Peyer's patch (tissue), 4 donors: ENCODE measurements around the gene QPCTL. TPM values are rescaled to one million over a fixed set of nuclear protein-coding genes. Genes with fewer than 3 reads are reported as not detected.
"Not testable (repeated sequence)": the region's sequence is repeated elsewhere in the genome, so short reads cannot be mapped to it uniquely, and the experiment has no call there.

Experiments used
- DNase-seq, 3 donors: peaks; one replicate each; pipeline ENCODE4 v3.0.0-alpha.2; 2017 to 2019
- H3K27ac ChIP-seq, 4 donors: fragments of 200-600 bp; sonication (generic); one replicate each; pipeline ENCODE4 v1.5.1; 2016 to 2019
- H3K27me3 ChIP-seq, 2 donors: fragments of 200-600 bp; sonication (generic); one replicate each; pipeline ENCODE4 v1.5.1; 2019
- H3K36me3 ChIP-seq, 3 donors: fragments of 200-600 bp; sonication (generic); one replicate each; pipeline ENCODE4 v1.5.1; 2016 to 2019
- H3K4me1 ChIP-seq, 4 donors: fragments of 200-600 bp; sonication (generic); one replicate each; pipeline ENCODE4 v1.5.1; 2016 to 2019
- H3K4me3 ChIP-seq, 4 donors: fragments of 200-600 bp; sonication (generic); 1 replicate in 3 of 4; 2 replicates in 1 of 4; pipeline ENCODE4 v1.5.1; 2016 to 2019; ENCODE audit warnings: mild to moderate bottlenecking in 1 of 4
- H3K9me3 ChIP-seq, 4 donors: fragments of 200-600 bp; sonication (generic); one replicate each; pipeline ENCODE4 v1.5.1; 2016 to 2019; ENCODE audit warnings: mild to moderate bottlenecking in 1 of 4
- CTCF ChIP-seq, 6 experiments: fragments of 450-650 bp in 4 of 6; fragments of 200-600 bp in 2 of 6; sonication (generic) in 1 of 6; IDR thresholded peaks; one replicate each; pipeline ENCODE4 v1.5.1; 2017 to 2019; ENCODE audit warnings: antibody characterized with exemption in 6 of 6, mild to moderate bottlenecking in 3 of 6, moderate library complexity in 1 of 6
- POLR2A ChIP-seq, 2 donors: fragments of 450-650 bp; IDR thresholded peaks; one replicate each; pipeline ENCODE4 v1.5.1; 2017; ENCODE audit warnings: antibody characterized with exemption in 2 of 2, mild to moderate bottlenecking in 2 of 2, moderate library complexity in 2 of 2
- small RNA-seq, 2 donors: library from RNA; depleted of rRNA; stranded (forward); fragments of <200 nt; gene quantifications; one replicate each; pipeline ENCODE3, GENCODE V24; 2016
- total RNA-seq, 4 donors: library from RNA; depleted of rRNA; stranded (reverse); fragments of >200 nt; gene quantifications; one replicate each; pipeline ENCODE4 v1.1.0, GENCODE V29; 2016

Gene QPCTL
- total RNA-seq, 4 donors from 2014 or later = 6.1 to 11.6 (median 7.4) TPM

GRCh38 chr19:45746866-45747265, 54.4 kb downstream of the QPCTL start:
- Histone ChIP-seq H3K4me1 (no peaks in the 10 kb centered on the region), H3K27me3 (no peaks in the 10 kb centered on the region), H3K36me3 (no peaks in the 10 kb centered on the region), H3K4me3 (no peak overlapping the region), H3K27ac (no peak overlapping the region), H3K9me3 (no peaks in the 10 kb centered on the region)
- TF ChIP-seq POLR2A (IDR thresholded peaks at IDR 0.05) (no peak), CTCF (IDR thresholded peaks at IDR 0.05) (no peak)
- no peak for DNase-seq

GRCh38 chr19:45747513-45747912, 55.0 kb downstream of the QPCTL start:
- Histone ChIP-seq H3K9me3 (no peaks in the 10 kb centered on the region), H3K27me3 (no peaks in the 10 kb centered on the region), H3K4me1 (no peaks in the 10 kb centered on the region), H3K36me3 (no peaks in the 10 kb centered on the region), H3K27ac (no peak overlapping the region), H3K4me3 (no peak overlapping the region)
- DNase-seq = no peak
- no peak for TF ChIP-seq POLR2A (IDR thresholded peaks at IDR 0.05)
- no peak for TF ChIP-seq CTCF (IDR thresholded peaks at IDR 0.05)

- not testable (repeated sequence) for DNase-seq, H3K27ac ChIP-seq, H3K4me1 ChIP-seq, H3K27me3 ChIP-seq, H3K4me3 ChIP-seq, H3K36me3 ChIP-seq, H3K9me3 ChIP-seq
These were observed 59.0 kb downstream of the QPCTL start for GRCh38 chr19:45751483-45751882.

- TF ChIP-seq POLR2A (IDR thresholded peaks at IDR 0.05) = no peak
- no peak for TF ChIP-seq CTCF (IDR thresholded peaks at IDR 0.05)
- no peak overlapping the region for H3K27ac ChIP-seq
- H3K36me3 ChIP-seq = no peaks in the 10 kb centered on the region
- H3K4me3 ChIP-seq = no peak overlapping the region
- no peaks in the 10 kb centered on the region for H3K27me3 ChIP-seq
- no peak for DNase-seq
- H3K4me1 ChIP-seq = no peaks in the 10 kb centered on the region
- H3K9me3 ChIP-seq = no peaks in the 10 kb centered on the region
These were observed 60.2 kb downstream of the QPCTL start for GRCh38 chr19:45752639-45753038.

GRCh38 chr19:45753548-45753947, 61.1 kb downstream of the QPCTL start:
- no peaks in the 10 kb centered on the region for H3K36me3 ChIP-seq
- DNase-seq = no peak
- no peaks in the 10 kb centered on the region for H3K27me3 ChIP-seq
- H3K27ac ChIP-seq = no peak overlapping the region
- no peaks in the 10 kb centered on the region for H3K4me1 ChIP-seq
- H3K9me3 ChIP-seq = no peaks in the 10 kb centered on the region
- H3K4me3 ChIP-seq = no peak overlapping the region
- TF ChIP-seq POLR2A (IDR thresholded peaks at IDR 0.05) (no peak), CTCF (IDR thresholded peaks at IDR 0.05) (no peak)

Small RNA genes within 50 kb of the gene (small RNA-seq; reads per million reads assigned to genes)
- gene MIR642A (0.23 to 0.57 reads per million in 2 donors), gene RN7SL836P (0.06 to 0.32 reads per million in 2 donors)

Other genes starting within 250 kb of the QPCTL start
- 10 to 100 TPM in 2 of 4 donors, 1 to 10 TPM in 1, under 1 TPM in 1; 0.85 to 56.1 (median 9.6) TPM for gene FOSB, start 224.7 kb upstream of the QPCTL start, total RNA-seq
- 10 to 100 TPM in 1 of 4 donors, 1 to 10 TPM in 2, under 1 TPM in 1; 0.53 to 42.1 (median 4.3) TPM for gene RTN2, start 195.6 kb upstream of the QPCTL start, total RNA-seq
- gene PPM1N, start 194.2 kb upstream of the QPCTL start, total RNA-seq = 1 to 10 TPM in 2 of 4 donors, not detected in 2; 1.5 to 1.7 TPM
- 100 to 1,000 TPM in 3 of 4 donors, 10 to 100 TPM in 1; 81.7 to 123 (median 112) TPM for gene VASP, start 185.2 kb upstream of the QPCTL start, total RNA-seq
- 10 to 100 TPM in 3 of 4 donors, 1 to 10 TPM in 1; 5.0 to 26.6 (median 13.6) TPM for gene OPA3, start 107.9 kb upstream of the QPCTL start, total RNA-seq
- gene GPR4, start 90.5 kb upstream of the QPCTL start, total RNA-seq = 1 to 10 TPM in 2 of 4 donors, under 1 TPM in 2; 0.18 to 3.4 (median 1.7) TPM
- 10 to 100 TPM; 17.5 to 60.2 (median 46.9) TPM for gene EML2, start 53.3 kb upstream of the QPCTL start, total RNA-seq
- gene GIPR, start 24.4 kb upstream of the QPCTL start, total RNA-seq = 1 to 10 TPM in 3 of 4 donors, not detected in 1; 4.6 to 6.0 (median 5.6) TPM
- gene SNRPD2, start 713 bp upstream of the QPCTL start, total RNA-seq = 10 to 100 TPM; 47.3 to 86.2 (median 67.3) TPM
- 10 to 100 TPM in 3 of 4 donors, 1 to 10 TPM in 1; 8.3 to 25.2 (median 19.7) TPM for gene FBXO46, start 38.2 kb downstream of the QPCTL start, total RNA-seq
- not detected for gene MEIOSIN, start 40.8 kb downstream of the QPCTL start, total RNA-seq
- gene SIX5, start 76.6 kb downstream of the QPCTL start, total RNA-seq = 10 to 100 TPM in 1 of 4 donors, 1 to 10 TPM in 3; 3.3 to 11.5 (median 6.2) TPM
- gene DMPK, start 89.8 kb downstream of the QPCTL start, total RNA-seq = 10 to 100 TPM; 10.5 to 63.5 (median 43.5) TPM
- gene DMWD, start 100.2 kb downstream of the QPCTL start, total RNA-seq = 10 to 100 TPM; 20.8 to 63.8 (median 35.4) TPM
- 1 to 10 TPM in 1 of 4 donors, under 1 TPM in 1, not detected in 2; 0.54 to 3.3 TPM for gene RSPH6A, start 122.6 kb downstream of the QPCTL start, total RNA-seq
- 100 to 1,000 TPM in 1 of 4 donors, 10 to 100 TPM in 3; 44.0 to 158 (median 90.3) TPM for gene SYMPK, start 170.5 kb downstream of the QPCTL start, total RNA-seq
- 10 to 100 TPM in 3 of 4 donors, 1 to 10 TPM in 1; 9.1 to 17.0 (median 10.6) TPM for gene FOXA3, start 171.7 kb downstream of the QPCTL start, total RNA-seq
- gene IRF2BP1, start 193.5 kb downstream of the QPCTL start, total RNA-seq = 10 to 100 TPM; 18.2 to 26.4 (median 23.1) TPM
- gene MYPOP, start 209.9 kb downstream of the QPCTL start, total RNA-seq = 10 to 100 TPM in 3 of 4 donors, 1 to 10 TPM in 1; 4.1 to 17.7 (median 14.2) TPM
- gene NANOS2, start 222.1 kb downstream of the QPCTL start, total RNA-seq = not detected